Renal cortical epithelial cell (primary cell): Measurements from ENCODE around the gene CLDN6. TPM values are rescaled to one million over a fixed set of nuclear protein-coding genes. Genes with fewer than 3 reads are reported as not detected.

ENCODE experiments used
- DNase-seq: peaks from one replicate; pipeline ENCODE4 v3.0.0-alpha.2; 2011; ENCODE audit warnings: low read depth
- total RNA-seq: library from RNA; depleted of rRNA; stranded (reverse); fragments of >200 nt; gene quantifications from 2 replicates; pipeline ENCODE4 v1.2.3, GENCODE V29; 2014

Gene CLDN6
- total RNA-seq, 1 donor from 2014 or later = 0.70 TPM

DNA sequence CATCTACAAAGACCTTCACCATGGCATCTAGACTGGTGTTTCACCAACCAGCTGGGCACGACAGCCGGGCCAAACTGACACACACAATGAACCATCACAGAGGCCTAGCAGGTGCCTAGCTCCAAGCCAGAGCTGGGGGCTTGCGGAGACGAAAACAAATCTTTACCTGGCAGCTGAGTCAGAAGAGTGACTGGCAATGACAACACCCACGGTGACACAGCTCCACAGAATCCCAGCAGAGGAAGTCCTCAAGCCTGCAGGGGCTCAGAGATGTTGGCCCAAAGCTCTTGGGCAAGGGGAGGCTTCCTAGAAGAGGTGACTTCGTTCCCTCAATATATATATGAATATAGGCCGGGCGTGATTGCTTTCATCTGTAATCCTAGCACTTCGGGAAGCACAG lies 33.5 kb upstream of the CLDN6 start:
- no peak for DNase-seq

DNA sequence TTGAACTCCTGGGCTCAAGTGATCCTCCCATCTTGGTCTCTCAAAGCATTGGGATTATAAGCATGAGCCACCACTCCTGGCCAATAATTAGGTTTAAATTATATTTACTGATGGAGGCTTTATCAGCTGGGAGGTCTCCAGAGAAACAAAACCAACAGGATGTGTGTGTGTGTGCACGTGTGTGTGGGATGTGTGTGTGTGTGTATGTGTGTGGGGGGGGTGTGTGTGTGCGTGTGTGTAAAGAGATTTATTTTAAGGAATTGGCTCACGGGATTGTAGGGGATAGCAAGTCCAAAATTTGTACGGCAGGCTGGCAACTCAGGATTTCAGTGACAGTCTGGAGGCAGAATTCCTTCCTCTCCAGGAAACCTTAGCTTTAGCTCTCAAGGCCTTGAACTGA lies 33.0 kb upstream of the CLDN6 start:
- no peak for DNase-seq

DNA sequence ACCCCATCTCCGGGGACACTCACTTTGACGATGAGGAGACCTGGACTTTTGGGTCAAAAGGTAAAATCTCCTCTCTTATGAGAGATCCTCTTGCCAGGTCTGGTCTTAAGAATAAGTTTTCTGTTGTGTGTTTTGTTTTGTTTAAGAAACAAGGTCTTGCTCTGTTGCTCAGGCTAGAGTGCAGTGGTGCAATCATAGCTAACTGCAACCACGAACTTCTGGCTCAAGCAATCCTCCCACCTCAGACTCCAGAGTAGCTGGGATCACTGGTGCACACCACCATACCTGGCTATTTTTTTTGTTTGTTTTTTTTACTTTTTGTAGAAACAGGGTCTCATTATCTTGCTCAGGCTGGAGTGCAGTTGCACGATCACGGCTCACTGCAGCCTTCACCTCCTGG lies 32.5 kb upstream of the CLDN6 start:
- DNase-seq = no peak

DNA sequence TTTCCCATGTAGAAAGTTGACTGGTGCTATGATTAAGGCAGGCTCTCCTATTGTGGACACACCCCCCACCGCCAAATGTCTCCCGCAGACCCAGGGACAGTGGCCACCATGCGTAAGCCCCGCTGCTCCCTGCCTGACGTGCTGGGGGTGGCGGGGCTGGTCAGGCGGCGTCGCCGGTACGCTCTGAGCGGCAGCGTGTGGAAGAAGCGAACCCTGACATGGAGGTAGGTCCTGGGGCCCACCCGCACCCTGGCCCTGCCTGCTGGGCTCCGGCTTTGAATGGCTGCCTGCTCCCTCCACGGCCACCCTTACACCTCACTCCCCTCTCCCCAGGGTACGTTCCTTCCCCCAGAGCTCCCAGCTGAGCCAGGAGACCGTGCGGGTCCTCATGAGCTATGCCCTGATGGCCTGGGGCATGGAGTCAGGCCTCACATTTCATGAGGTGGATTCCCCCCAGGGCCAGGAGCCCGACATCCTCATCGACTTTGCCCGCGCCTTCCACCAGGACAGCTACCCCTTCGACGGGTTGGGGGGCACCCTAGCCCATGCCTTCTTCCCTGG lies 32.0 kb upstream of the CLDN6 start:
- no peak for DNase-seq

DNA sequence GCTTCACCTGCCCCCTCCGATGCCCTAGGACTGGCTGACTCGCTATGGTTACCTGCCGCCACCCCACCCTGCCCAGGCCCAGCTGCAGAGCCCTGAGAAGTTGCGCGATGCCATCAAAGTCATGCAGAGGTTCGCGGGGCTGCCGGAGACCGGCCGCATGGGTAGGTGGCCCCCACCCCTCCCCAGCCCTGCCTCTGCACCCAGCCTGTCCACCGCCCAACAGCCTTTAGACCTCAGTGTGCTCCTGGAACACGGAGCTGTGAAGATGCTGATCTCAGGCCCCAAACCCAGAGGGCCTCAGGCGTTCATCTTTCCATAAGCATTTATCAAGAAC lies 29.4 kb upstream of the CLDN6 start:
- no peak for DNase-seq

DNA sequence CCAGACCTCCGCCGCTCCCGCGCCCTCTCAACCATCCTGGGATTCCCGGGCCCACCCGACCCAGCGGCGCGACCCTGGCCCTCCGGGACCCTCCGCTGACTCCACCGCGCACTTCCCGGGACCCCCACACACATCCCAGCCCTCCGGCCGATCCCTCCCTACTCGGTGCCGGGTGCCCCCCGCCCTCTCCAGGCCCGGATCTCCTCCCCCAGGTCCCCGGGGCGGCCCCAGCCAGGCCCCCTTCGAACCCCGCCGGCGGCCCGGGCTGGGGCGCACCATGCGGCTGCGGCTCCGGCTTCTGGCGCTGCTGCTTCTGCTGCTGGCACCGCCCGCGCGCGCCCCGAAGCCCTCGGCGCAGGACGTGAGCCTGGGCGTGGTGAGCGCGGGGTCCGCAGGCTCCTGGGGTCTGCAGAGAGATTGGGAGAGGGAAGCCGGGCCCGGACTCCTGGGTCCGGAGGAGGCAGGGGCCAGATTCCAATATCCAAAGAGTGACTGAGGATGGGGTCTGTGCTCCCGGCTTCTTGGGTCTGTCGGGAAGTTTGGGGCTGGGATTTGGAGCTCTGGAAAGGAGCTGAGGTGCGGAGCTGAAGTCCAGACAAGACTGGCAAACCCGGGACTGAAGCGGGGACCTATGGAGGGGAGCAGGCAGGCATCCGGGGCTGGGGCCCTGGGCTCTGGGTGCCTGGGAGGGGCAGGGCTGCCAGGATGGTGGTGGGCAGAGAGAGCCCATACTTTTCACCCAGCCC lies 28.8 kb upstream of the CLDN6 start:
- DNase-seq = no peak

DNA sequence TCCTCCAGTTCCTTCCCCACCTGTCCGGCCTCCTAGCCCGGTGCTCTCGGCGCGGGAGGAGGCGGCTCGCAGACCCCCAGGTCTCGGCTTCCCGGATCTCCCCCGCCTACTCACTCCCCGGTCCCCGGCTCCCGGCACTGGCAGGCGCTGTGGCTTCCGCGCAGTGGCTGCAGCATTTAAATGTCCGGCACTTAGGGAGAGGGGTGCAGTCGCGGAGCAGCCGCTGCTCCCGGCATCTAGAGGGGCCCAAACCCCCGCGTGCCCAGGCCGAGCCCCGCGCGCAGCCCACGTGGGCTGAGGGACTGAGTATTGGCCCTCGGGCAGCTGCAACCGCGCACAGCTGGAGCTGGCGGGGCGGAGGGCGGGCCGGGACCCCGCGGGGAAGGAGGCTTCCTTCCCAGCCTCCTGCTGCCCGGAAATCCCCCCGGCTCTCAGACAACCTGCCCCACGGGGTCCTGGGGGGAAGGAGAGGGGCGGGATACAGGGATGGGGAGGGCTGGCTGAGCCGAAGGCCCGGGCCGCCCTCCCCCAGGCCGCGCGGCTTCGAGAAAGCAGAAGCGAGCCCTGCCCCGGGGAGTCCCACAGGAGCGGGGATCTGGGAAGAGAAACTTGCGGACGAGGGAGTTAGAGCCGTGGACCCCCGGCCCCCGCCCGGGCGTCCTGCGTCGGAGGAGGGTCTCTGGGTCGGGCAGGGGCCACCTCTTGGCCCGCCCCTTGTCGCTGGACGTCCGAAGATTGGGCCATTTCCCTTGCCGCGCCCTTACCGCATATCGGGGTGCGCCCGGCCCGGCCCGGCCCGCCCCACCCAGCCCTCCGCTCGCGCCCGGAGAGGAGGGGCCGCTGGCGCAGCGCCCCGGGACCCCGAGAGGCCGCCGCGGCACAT lies 28.0 kb upstream of the CLDN6 start, which contains the start of gene MMP25:
TSS of gene MMP25 (plus strand) at position 804 of the 883 bp plus-strand sequence. CDS start 357 bp downstream, outside the sequence.
- DNase-seq = no peak

DNA sequence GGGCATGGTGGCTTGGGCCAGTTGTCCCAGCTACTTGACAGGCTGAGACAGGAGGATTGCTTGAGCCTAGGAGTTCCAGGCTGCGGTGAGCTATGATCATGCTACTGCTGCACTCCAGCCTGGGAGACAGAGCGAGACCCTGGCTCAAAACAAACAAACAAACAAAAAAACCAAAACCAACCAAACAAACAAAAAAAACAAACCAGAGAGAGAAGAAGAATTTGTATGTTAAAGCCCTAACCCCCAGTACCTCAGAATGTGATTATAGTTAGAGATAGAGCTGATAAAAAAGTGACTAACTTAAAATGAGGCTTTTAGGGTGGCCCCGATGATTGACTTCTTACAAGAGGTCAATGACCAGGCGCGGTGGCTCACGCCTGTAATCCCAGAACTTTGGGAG lies 26.7 kb upstream of the CLDN6 start:
- DNase-seq = no peak

DNA sequence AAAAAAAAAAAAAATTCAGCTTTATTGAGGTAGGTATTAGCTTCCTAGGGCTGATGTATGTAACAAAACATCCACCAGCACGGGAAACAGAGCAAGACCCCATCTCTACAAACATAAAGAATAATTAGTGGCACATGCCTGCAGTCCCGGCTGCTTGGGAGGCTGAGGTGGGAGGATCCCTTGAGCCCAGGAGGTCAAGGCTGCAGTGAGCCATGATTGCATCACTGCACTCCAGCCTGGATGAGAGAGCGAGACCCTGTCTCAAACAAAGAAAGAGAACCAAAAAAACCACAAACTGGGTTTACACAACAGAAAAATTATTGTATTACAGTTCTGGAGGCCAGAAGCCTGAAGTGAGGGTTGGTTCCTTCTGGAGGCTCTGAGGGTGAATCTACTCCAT lies 24.4 kb upstream of the CLDN6 start:
- DNase-seq = no peak

DNA sequence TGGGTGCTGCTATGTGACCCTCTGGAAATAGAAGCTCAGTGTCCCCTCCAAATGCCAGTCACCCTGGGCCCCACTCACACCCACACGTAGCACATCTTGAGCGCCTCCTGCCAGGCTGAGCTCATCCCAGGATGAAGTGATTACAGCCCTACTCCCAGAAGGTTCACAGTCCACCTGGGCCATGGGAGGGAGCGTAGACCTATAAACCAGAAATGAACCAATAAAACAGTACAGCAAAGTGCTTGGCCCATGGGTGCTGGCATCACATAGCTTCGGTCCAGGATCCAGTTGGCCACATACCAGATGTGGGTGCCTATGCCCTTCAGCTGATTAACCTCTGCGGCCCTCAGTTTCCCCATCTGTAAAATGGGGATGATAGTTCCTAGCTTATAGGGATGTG lies 20.9 kb upstream of the CLDN6 start:
- no peak for DNase-seq

DNA sequence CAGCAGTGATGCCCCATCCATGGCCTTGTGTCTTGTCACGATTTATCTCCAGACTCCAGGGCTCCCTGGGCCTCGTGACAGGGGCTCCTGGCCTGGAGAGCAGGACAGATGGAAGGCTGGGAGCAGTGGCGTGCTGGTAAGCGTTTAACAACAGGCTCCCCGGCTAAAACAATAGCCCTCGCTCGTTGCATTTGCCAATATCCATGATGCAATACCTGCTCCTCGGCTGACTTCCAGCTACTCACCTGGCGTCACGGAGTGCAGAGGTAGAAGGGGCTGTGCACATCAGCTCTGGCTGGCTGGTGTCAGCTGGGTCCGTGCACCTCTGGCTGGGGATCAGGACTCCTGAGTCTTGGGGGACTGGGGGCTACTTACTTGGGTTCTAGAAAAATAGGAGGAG lies 20.3 kb upstream of the CLDN6 start:
- DNase-seq = no peak

DNA sequence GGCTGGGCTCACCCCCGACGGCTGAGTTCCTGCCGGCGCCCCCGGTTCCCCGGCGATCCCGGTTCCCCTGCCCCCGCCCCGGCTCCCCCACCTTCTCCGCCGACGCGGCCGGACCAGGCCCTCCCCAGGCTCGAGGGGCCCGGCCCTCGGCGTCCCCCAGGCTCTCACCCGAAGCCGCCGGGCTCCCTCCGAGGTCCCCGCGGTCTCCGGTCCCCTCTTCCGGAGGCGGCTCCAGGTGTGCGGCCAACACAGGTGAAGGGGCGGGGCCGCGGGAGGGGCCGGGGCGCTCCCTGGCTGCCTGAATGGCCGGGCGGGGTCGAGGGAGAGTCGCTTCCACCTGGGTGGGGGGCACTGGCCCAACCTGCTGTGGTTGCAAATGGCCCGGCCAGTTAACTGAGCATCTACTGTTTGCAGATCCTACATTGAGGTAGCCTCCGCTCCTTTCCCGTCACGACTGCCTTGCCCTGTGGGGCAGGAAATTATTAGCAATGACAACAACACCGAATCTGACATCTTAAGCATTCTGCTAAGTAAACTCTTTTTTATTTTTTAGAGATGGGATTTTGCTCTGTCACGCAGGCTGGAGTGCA lies 18.8 kb upstream of the CLDN6 start, which contains the start of gene BICDL2:
TSS of gene BICDL2 (minus strand) at position 219 of the 590 bp plus-strand sequence. CDS start 1,448 bp downstream, outside the sequence.
- no peak for DNase-seq

DNA sequence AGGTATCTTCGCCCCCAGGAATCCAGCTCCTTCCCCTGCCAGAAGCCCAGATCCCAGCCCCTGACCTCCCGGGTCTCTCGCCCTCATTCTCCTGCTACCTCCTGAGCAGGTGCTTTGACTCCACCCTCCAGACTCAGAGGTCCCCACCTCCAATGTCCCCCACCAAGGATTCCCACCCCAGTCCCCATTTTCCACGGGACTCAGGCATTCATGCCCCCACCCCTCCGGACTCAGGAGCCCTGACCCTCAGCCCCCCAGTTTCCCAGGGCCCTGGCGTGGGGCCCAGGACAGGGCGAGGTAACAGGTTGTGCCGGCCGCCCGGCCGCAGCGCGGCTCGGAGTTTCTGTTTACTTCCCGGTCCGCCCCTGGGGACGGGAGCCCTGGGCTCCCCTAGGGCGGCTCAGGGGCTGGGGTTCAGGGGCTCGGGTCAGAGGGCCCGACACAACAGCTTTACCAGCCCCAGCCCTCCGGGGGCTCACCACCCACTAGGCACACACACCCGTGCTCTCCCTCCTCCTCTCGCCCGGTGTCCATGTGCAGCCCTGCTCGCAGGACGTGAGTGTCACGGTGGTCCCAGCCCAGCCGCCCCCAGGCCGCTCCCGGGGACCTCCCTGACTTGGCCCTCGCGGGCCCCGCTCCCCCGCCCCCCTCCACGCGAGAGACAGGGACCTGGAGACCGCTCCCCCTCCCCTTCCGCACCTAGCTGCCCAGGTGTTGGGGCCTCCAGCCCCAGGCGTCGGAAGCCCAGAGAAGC lies 18.2 kb upstream of the CLDN6 start:
- no peak for DNase-seq

DNA sequence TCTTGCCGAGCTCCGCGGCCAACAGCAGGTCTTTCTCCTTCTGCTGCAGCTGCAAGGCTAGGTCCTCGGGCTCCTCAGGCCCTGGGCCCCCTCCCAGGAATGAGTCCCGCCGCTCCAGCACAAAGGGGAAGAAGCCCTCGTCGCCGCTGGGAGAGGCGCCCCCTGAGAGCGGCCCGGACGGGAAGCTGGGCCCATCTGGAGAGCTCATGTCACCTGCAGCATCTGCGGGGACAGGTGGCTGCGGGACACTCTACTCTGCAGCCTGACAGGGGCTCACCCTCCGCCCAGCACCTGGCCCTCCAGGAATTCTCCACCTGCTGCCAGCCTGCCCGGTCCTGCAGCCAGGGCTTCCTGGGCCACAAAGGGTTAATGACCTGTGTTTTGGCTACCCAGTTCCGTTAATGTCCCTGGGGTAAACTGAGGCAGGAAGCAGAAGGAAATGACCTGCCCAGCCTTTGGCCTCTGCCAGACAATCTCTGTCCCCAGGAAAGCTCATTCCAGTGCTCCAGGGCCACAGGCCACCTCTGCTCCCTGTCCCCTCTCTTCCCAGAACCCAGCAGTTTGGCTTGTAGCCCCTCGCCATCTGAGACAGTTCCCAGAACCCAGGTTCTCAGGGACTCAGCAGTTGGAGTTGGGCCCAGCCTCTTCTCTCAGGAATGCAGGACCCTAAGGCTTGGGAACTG lies 17.4 kb upstream of the CLDN6 start:
- no peak for DNase-seq

DNA sequence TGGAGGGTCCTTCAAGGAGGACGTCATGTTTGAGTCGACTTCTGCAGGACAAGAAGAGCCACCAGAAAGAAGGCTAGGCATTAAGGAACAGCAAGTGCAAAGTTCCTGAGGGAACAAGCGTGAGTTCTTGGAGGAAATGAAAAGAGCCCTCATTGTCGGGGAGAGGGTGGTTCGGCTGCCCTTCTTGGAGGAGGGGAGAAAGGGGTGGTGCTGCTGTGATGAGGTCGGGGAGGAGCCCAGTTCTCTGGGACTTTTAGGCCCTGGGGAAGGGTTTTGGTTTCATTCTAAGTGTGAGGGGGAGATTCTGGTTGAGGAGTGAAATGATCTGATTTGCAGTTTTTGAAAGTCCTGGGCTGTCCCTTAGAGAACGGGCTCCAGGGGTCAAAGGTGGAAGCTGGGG lies 14.6 kb upstream of the CLDN6 start:
- DNase-seq = no peak

DNA sequence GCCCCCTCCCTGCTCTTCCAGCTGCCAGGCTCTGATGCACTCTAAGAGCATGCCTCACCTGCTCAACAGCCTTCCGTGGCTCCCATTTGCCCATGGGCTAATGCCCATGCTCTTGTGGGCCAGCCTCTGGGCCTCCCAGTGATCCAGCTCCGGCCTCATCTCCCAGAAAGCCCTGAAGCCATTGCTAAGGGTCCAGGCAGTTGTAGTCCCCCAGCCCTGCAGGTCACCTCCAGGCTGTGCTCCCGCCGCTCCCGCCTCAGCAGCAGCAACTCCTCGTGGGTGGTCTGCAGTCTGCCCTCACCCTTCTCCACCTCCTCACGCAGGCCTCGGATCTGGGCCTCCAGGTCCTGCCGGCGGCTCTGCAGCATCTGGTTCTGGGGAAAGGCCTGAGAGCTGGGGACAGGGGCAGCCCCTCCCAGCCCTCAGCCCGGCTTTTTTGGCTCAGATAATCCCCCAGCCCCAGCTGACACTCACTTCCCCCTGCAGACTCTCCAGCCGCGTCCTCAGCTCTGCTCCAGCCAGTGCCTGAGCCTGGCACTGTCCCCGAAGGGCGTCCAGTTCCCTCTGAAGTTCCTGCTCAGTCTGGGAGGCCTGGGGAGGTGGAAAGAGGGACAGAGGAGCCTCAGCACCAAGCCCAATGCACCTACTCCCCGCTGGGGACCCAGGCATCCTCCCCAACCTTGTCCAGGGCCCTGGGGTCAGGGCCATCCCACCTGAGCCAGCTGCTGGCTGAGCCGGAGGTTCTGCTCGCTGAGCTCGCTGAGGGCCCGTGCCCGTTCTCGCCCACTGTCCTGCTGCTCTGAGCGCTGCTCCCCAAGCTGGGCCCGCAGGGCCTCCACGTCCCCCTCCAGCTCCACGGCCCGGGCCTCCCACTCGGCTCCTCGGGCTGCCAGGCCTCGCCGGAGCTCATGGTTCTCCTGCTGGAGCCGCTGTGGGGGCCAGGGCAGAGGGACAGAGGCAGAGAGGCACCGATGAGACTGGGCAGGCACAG lies 12.5 kb upstream of the CLDN6 start:
- DNase-seq = no peak

DNA sequence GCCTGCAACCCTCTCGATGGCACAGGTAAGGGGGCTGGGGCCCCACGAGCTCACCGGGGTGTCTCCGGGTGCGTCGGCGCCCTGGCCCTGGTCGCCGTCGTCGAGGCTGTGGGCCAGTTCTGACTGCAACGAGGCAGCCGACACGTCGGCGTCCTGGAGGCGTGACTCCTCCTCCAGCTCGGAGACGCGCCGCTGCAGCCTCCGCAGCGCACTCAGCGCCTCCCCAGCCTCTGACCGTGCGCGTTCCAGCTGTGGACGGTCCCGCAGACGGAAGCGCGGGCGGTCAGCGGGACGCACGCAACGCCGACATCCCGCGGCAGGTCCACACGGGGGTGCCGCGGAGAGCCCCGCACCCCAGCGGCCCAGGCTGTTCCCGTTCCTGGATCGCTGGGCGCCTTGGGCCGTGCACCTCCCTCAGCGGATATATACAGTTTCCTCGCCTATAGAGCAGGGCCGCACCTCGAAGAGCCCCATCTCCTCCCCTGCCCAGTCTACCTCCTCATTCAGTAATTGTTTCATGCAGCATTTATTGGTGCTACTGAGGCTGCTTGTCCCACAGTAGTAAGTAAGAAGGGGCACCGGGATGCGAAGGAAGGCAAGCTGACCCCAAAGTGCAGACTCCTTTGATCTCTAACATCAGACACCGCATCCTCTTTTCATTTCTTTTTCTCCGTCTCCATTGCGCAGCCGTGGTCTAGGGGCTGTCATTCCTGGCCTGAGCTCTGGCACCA lies 11.7 kb upstream of the CLDN6 start:
- no peak for DNase-seq

DNA sequence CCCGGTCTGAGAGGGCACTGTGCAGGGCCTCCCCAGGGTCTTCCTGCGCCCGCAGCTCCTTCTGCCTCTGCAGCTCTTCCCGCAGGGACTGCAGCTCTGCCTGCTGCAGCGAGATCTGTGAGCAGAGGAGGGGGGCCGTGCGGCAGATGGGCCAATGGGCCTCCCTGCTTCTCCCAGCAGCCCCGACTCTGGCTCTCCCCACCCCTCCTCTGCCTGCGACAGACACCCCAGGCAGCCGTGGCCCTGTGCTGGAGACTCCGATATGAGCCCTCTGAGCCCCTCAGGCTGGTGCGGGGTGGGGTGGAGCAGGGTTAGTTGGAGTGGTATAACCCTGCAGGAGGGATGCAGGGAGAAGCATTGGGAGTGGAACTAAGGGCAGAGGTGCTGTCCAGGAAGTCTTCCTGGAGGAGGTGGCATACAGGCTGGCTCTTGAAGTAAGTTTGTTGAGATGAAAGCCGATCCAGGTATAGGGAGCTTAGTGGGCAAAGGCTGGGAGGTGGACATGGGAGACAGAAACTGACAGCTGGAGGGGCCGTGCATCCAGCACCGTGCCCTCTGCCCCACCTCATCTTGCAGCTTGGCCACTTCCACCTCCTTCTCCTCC lies 10.8 kb upstream of the CLDN6 start:
- DNase-seq = no peak
